Loucy (cell line): ENCODE data around the gene PARD3B.

ENCODE experiments used
- H2AFZ ChIP-seq: fragments of 200-600 bp; sonication (generic); 2 replicates; pipeline ENCODE4 v1.6.0; 2016; ENCODE audit warnings: antibody characterized with exemption, mild to moderate bottlenecking, low read length, moderate library complexity
- H3F3A ChIP-seq: fragments of 200-600 bp; 2 replicates; pipeline ENCODE4 v1.6.0; 2016; ENCODE audit warnings: antibody characterized with exemption, low read depth, mild to moderate bottlenecking
- H3K27me3 ChIP-seq: fragments of 200-600 bp; sonication (generic); 2 replicates; pipeline ENCODE4 v1.6.1; 2014; ENCODE audit warnings: low read length, mild to moderate bottlenecking; ENCODE audit not compliant: insufficient read depth, poor library complexity, severe bottlenecking
- H3K36me3 ChIP-seq: fragments of 200-600 bp; sonication (generic); 2 replicates; pipeline ENCODE4 v1.6.1; 2016; ENCODE audit warnings: low read length; ENCODE audit not compliant: insufficient read depth
- H3K4me1 ChIP-seq: fragments of 200-600 bp; sonication (generic); 2 replicates; pipeline ENCODE4 v1.5.1; 2014; ENCODE audit warnings: low read length, mild to moderate bottlenecking; ENCODE audit not compliant: insufficient read depth, poor library complexity, severe bottlenecking
- H3K4me2 ChIP-seq: fragments of 200-600 bp; sonication (generic); 2 replicates; pipeline ENCODE4 v1.6.0; 2014; ENCODE audit warnings: antibody characterized with exemption, low read length, low read depth, mild to moderate bottlenecking; ENCODE audit not compliant: poor library complexity, severe bottlenecking
- H3K4me3 ChIP-seq: fragments of 200-600 bp; sonication (generic); 2 replicates; pipeline ENCODE4 v1.5.1; 2014; ENCODE audit warnings: low read length, mild to moderate bottlenecking, mixed read lengths; ENCODE audit not compliant: poor library complexity, severe bottlenecking
- H3K79me2 ChIP-seq: fragments of 200-600 bp; sonication (generic); 2 replicates; pipeline ENCODE4 v1.6.1; 2014; ENCODE audit warnings: low read length; ENCODE audit not compliant: insufficient read depth
- H3K9ac ChIP-seq: fragments of 200-600 bp; sonication (generic); 2 replicates; pipeline ENCODE4 v1.6.0; 2014; ENCODE audit warnings: mild to moderate bottlenecking, low read depth, low read length, moderate library complexity; ENCODE audit not compliant: poor library complexity, severe bottlenecking
- H3K9me2 ChIP-seq: fragments of 200-600 bp; sonication (generic); replicated peaks from 2 replicates; pipeline ENCODE4 v1.6.1; 2016; ENCODE audit warnings: low read depth, low read length, mixed read lengths
- H3K9me3 ChIP-seq: fragments of 200-600 bp; sonication (generic); 2 replicates; pipeline ENCODE4 v1.6.1; 2014; ENCODE audit warnings: mild to moderate bottlenecking, antibody characterized with exemption, low read length, low read depth; ENCODE audit not compliant: insufficient read depth
- H4K20me1 ChIP-seq: fragments of 200-600 bp; sonication (generic); 2 replicates; pipeline ENCODE4 v1.6.0; 2014; ENCODE audit warnings: antibody characterized with exemption, low read length, mild to moderate bottlenecking; ENCODE audit not compliant: insufficient read depth, poor library complexity, severe bottlenecking
- EZH2phosphoT487 ChIP-seq: fragments of 200-600 bp; IDR thresholded peaks from 2 replicates; pipeline ENCODE4 v1.6.1; 2018; ENCODE audit warnings: antibody characterized with exemption, mild to moderate bottlenecking, moderate library complexity, borderline replicate concordance
- TF ChIP-seq, protein P1 (sequence below): fragments of 200-600 bp; sonication (generic); conservative IDR thresholded peaks from 2 replicates; pipeline ENCODE4 v1.5.1; 2014; ENCODE audit warnings: mild to moderate bottlenecking, antibody characterized with exemption, low read length

Gene PARD3B

DNA sequence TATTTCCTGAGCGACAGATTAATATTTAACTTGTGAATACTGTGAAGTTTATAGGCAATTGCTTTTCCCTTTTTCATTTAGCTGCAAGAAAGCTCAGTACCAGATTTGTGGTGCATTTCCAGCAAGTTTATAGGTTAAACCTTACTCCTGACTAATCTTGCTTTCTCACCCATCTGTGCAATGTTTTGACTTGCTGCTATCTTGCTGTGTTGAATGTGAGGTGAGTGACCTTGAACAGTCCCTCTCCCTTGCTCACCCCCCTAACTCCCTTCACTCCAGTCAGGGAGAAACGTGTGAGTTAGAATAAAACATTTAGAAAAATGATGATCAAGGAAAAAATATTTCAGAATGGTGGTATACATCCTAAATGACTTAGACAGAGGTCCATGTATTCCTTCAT lies 39.8 kb upstream of the PARD3B start:
- Histone ChIP-seq H3K4me2 (no peak overlapping the region), H4K20me1 (no peaks in the 10 kb centered on the region), H3K4me3 (no peak overlapping the region), H3K36me3 (no peaks in the 10 kb centered on the region), H3K27me3 (no peaks in the 10 kb centered on the region), H3F3A (no peaks in the 10 kb centered on the region), H3K4me1 (no peaks in the 10 kb centered on the region), H3K79me2 (no peaks in the 10 kb centered on the region), H2AFZ (no peak overlapping the region), H3K9me2 (no peaks in the 10 kb centered on the region), H3K9ac (no peak overlapping the region), H3K9me3 (no peaks in the 10 kb centered on the region)
- TF ChIP-seq EZH2phosphoT487 = no peak
- TF ChIP-seq, protein P1, sequence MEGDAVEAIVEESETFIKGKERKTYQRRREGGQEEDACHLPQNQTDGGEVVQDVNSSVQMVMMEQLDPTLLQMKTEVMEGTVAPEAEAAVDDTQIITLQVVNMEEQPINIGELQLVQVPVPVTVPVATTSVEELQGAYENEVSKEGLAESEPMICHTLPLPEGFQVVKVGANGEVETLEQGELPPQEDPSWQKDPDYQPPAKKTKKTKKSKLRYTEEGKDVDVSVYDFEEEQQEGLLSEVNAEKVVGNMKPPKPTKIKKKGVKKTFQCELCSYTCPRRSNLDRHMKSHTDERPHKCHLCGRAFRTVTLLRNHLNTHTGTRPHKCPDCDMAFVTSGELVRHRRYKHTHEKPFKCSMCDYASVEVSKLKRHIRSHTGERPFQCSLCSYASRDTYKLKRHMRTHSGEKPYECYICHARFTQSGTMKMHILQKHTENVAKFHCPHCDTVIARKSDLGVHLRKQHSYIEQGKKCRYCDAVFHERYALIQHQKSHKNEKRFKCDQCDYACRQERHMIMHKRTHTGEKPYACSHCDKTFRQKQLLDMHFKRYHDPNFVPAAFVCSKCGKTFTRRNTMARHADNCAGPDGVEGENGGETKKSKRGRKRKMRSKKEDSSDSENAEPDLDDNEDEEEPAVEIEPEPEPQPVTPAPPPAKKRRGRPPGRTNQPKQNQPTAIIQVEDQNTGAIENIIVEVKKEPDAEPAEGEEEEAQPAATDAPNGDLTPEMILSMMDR = no peak

DNA sequence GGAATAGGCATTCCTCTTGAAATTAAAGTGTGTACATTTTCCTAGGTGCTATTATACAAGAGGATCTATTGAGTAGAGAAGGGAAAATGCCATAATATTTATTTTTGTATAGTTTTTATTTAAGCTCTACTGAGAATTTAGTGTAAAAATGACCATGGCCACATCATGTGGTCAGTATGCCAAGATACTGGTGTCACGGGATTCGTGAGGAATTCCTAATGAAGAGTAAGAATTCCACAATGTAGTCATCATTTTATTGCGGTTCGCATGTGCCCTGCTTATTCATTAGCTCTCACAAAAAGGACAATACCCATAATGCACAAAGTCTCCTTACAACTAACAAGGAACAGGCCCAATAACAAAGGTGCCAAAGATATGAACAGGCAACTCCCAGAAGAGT lies 39.3 kb upstream of the PARD3B start:
- Histone ChIP-seq H3K4me1 (no peaks in the 10 kb centered on the region), H2AFZ (no peak overlapping the region), H3K79me2 (no peaks in the 10 kb centered on the region), H3K27me3 (no peaks in the 10 kb centered on the region), H3K4me3 (no peak overlapping the region), H3K9me3 (no peaks in the 10 kb centered on the region), H3K9ac (no peak overlapping the region), H3K4me2 (no peak overlapping the region), H3F3A (no peaks in the 10 kb centered on the region), H4K20me1 (no peaks in the 10 kb centered on the region), H3K36me3 (no peaks in the 10 kb centered on the region), H3K9me2 (no peaks in the 10 kb centered on the region)
- TF ChIP-seq EZH2phosphoT487 = no peak
- TF ChIP-seq, protein P1 = no peak

DNA sequence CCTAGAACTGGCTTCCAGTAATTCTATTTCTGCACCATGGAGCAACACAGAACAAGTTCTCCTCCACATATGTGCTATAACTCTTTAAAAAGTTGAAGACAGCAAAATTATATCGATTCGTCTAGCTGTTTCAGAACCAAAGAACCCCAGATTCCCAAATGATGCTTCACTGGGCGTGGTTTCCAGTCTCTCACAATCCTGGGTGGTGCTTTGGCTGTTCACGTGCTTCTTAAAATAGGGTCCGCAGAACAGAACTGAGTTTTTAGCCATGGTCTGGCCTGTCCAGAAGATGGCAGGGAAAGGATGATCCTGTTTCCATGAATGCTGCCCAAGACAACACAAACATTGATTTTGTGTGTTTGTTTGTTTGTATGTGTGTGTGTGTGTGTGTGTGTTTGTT lies 37.6 kb upstream of the PARD3B start:
- H3K4me3 ChIP-seq = no peak overlapping the region
- no peak overlapping the region for H3K9ac ChIP-seq
- H4K20me1 ChIP-seq = no peaks in the 10 kb centered on the region
- no peak overlapping the region for H3K4me2 ChIP-seq
- no peaks in the 10 kb centered on the region for H3K9me3 ChIP-seq
- H3F3A ChIP-seq = no peaks in the 10 kb centered on the region
- no peaks in the 10 kb centered on the region for H3K79me2 ChIP-seq
- H3K9me2 ChIP-seq = no peaks in the 10 kb centered on the region
- no peak for TF ChIP-seq EZH2phosphoT487
- TF ChIP-seq, protein P1 = no peak
- H3K36me3 ChIP-seq = no peaks in the 10 kb centered on the region
- no peaks in the 10 kb centered on the region for H3K4me1 ChIP-seq
- H3K27me3 ChIP-seq = no peaks in the 10 kb centered on the region
- no peak overlapping the region for H2AFZ ChIP-seq
